ENCODE data around the gene TMEM258. TPM values are rescaled to one million over a fixed set of nuclear protein-coding genes. Genes with fewer than 3 reads are reported as not detected.

TMEM258 gene
- total and polyA plus RNA-seq, 9 of the 15 experiments (the other 6 are each of a cell fraction or from before 2014, with no cell fraction given): 97.2 to 856 (median 231) TPM

- no peak for TF ChIP-seq ZNF609 (CRISPR knock-in tag; IDR thresholded peaks at IDR 0.05; ENCODE audit: borderline replicate concordance)
- no peak for TF ChIP-seq SNAPC5 (CRISPR knock-in tag; IDR thresholded peaks at IDR 0.05)
- TF ChIP-seq ARID4B (CRISPR knock-in tag; IDR thresholded peaks at IDR 0.05): no peak
- no peak for TF ChIP-seq KAT7 (CRISPR knock-in tag; IDR thresholded peaks at IDR 0.05; ENCODE audit: borderline replicate concordance)
- no peak for TF ChIP-seq PTTG1 (tag; IDR thresholded peaks at IDR 0.05; ENCODE audit: low read depth)
- no peak for TF ChIP-seq PURB (CRISPR knock-in tag; IDR thresholded peaks at IDR 0.05; ENCODE audit: low read depth)
- no peak for TF ChIP-seq CXXC5 (CRISPR knock-in tag; IDR thresholded peaks at IDR 0.05)
- TF ChIP-seq THRB (CRISPR knock-in tag; conservative IDR thresholded peaks at IDR 0.05): 0 out of 2 replicates have a peak, but pooled peaks have one; percentile 29
- no peak for TF ChIP-seq ZNF354B (CRISPR knock-in tag; IDR thresholded peaks at IDR 0.05)
- TF ChIP-seq DMBX1 (CRISPR knock-in tag; IDR thresholded peaks at IDR 0.05; ENCODE audit: borderline replicate concordance): no peak
- TF ChIP-seq ZBTB34 (CRISPR knock-in tag; IDR thresholded peaks at IDR 0.05): no peak
- no peak for TF ChIP-seq IRF1 (CRISPR knock-in tag; IDR thresholded peaks at IDR 0.05; ENCODE audit: borderline replicate concordance)
Observed at GRCh38 chr11:61791737-61792309, 576 bp downstream of the TMEM258 start (continued).

Data from K562 (cell line).